MG63 (cell line): ENCODE data around the gene GAPDHS. TPM values are rescaled to one million over a fixed set of nuclear protein-coding genes. Genes with fewer than 3 reads are reported as not detected.

Experiments
- DNase-seq: peaks from one replicate; pipeline ENCODE4 v3.0.0-alpha.2; 2020
- H3K27me3 ChIP-seq: fragments of 250-450 bp; sonication (Bioruptor Pico); 2 replicates; pipeline ENCODE4 v1.5.1; 2020; ENCODE audit warnings: mild to moderate bottlenecking, moderate library complexity
- H3K36me3 ChIP-seq: fragments of 250-450 bp; sonication (Bioruptor Pico); 2 replicates; pipeline ENCODE4 v1.5.1; 2020; ENCODE audit warnings: mild to moderate bottlenecking, moderate library complexity
- H3K4me3 ChIP-seq: fragments of 250-450 bp; sonication (Bioruptor Pico); 2 replicates; pipeline ENCODE4 v1.5.1; 2020; ENCODE audit warnings: mild to moderate bottlenecking, moderate library complexity
- H3K9me3 ChIP-seq: fragments of 250-450 bp; sonication (Bioruptor Pico); 2 replicates; pipeline ENCODE4 v1.5.1; 2020; ENCODE audit warnings: mild to moderate bottlenecking, moderate library complexity
- total RNA-seq: library from RNA; depleted of rRNA; stranded (reverse); fragments of >200 nt; shearing (Covaris generic); gene quantifications from 2 replicates; pipeline ENCODE4 v1.2.3, GENCODE V29; 2014; ENCODE audit warnings: low replicate concordance

GAPDHS gene
- total RNA-seq, 1 experiment from 2014 or later, result not detected

- Histone ChIP-seq H3K4me3 (no peak overlapping the region), H3K9me3 (no peaks in the 10 kb centered on the region), H3K27me3 (peaks cover 56% of the 10 kb centered on the region), H3K36me3 (no peaks in the 10 kb centered on the region)
- DNase-seq, result no peak
These were observed 25.7 kb upstream of the GAPDHS start for GRCh38 chr19:35507561-35507960.

- H3K27me3 ChIP-seq, result peaks cover 56% of the 10 kb centered on the region
- H3K4me3 ChIP-seq, result no peak overlapping the region
- H3K36me3 ChIP-seq, result no peaks in the 10 kb centered on the region
- no peaks in the 10 kb centered on the region for H3K9me3 ChIP-seq
- DNase-seq, result no peak
These were observed 25.1 kb upstream of the GAPDHS start for GRCh38 chr19:35508129-35508528.

GRCh38 chr19:35509018-35509652 lies 24.1 kb upstream of the GAPDHS start:
- Histone ChIP-seq H3K36me3 (no peaks in the 10 kb centered on the region), H3K27me3 (peaks cover 52% of the 10 kb centered on the region), H3K9me3 (no peaks in the 10 kb centered on the region), H3K4me3 (no peak overlapping the region)
- no peak for DNase-seq

GRCh38 chr19:35509861-35510625 lies 23.2 kb upstream of the GAPDHS start:
- Histone ChIP-seq H3K27me3 (peaks cover 51% of the 10 kb centered on the region), H3K4me3 (0 out of 2 replicates have a peak overlapping the region, but pooled peaks have one; percentile 12), H3K36me3 (no peaks in the 10 kb centered on the region), H3K9me3 (no peaks in the 10 kb centered on the region)
- DNase-seq, result peak; percentile 62

- H3K4me3 ChIP-seq, result no peak overlapping the region
These were observed 22.7 kb upstream of the GAPDHS start for GRCh38 chr19:35510626-35510964.

GRCh38 chr19:35511337-35511736 lies 21.9 kb upstream of the GAPDHS start:
- no peak for DNase-seq
- Histone ChIP-seq H3K9me3 (no peaks in the 10 kb centered on the region), H3K36me3 (no peaks in the 10 kb centered on the region), H3K4me3 (no peak overlapping the region), H3K27me3 (peaks cover 39% of the 10 kb centered on the region)

More at GRCh38 chr19:35510626-35510964, 22.7 kb upstream of the GAPDHS start:
- H3K27me3 ChIP-seq, result peaks cover 46% of the 10 kb centered on the region
- H3K36me3 ChIP-seq, result no peaks in the 10 kb centered on the region
- DNase-seq, result no peak
- H3K9me3 ChIP-seq, result no peaks in the 10 kb centered on the region

- H3K36me3 ChIP-seq, result no peaks in the 10 kb centered on the region
- no peaks in the 10 kb centered on the region for H3K9me3 ChIP-seq
- no peak overlapping the region for H3K4me3 ChIP-seq
- DNase-seq, result peak; percentile 32
- H3K27me3 ChIP-seq, result peaks cover 24% of the 10 kb centered on the region
These were observed 20.2 kb upstream of the GAPDHS start for GRCh38 chr19:35512831-35513627.

GRCh38 chr19:35513628-35514281 lies 19.5 kb upstream of the GAPDHS start, which contains the start of gene DMKN:
Gene DMKN, minus strand, starts transcription at chr19:35513649. Its CDS starts 174 bp downstream, at chr19:35513475.
- no peaks in the 10 kb centered on the region for H3K9me3 ChIP-seq
- DNase-seq, result no peak
- H3K36me3 ChIP-seq, result no peaks in the 10 kb centered on the region
- peaks cover 20% of the 10 kb centered on the region for H3K27me3 ChIP-seq
- no peak within 1 kb of the TSS for H3K4me3 ChIP-seq

GRCh38 chr19:35514282-35514809 lies 18.9 kb upstream of the GAPDHS start:
- DNase-seq, result no peak
- Histone ChIP-seq H3K36me3 (no peaks in the 10 kb centered on the region), H3K9me3 (no peaks in the 10 kb centered on the region), H3K27me3 (peaks cover 14% of the 10 kb centered on the region), H3K4me3 (no peak overlapping the region)

- Histone ChIP-seq H3K27me3 (no peaks in the 10 kb centered on the region), H3K4me3 (no peak overlapping the region), H3K9me3 (no peaks in the 10 kb centered on the region), H3K36me3 (no peaks in the 10 kb centered on the region)
- DNase-seq, result no peak
These were observed 16.9 kb upstream of the GAPDHS start for GRCh38 chr19:35516310-35516709.

- Histone ChIP-seq H3K9me3 (no peaks in the 10 kb centered on the region), H3K4me3 (no peak overlapping the region), H3K36me3 (no peaks in the 10 kb centered on the region), H3K27me3 (no peaks in the 10 kb centered on the region)
- DNase-seq, result no peak
These were observed 15.9 kb upstream of the GAPDHS start for GRCh38 chr19:35517342-35517741.

- Histone ChIP-seq H3K4me3 (no peak overlapping the region), H3K36me3 (no peaks in the 10 kb centered on the region), H3K9me3 (no peaks in the 10 kb centered on the region), H3K27me3 (no peaks in the 10 kb centered on the region)
- peak; percentile 88 for DNase-seq
These were observed 14.9 kb upstream of the GAPDHS start for GRCh38 chr19:35518313-35518712.

GRCh38 chr19:35519291-35519690 lies 14.0 kb upstream of the GAPDHS start:
- peak; percentile 58 for DNase-seq
- Histone ChIP-seq H3K4me3 (no peak overlapping the region), H3K9me3 (no peaks in the 10 kb centered on the region)

GRCh38 chr19:35521124-35521743 lies 12.0 kb upstream of the GAPDHS start:
- DNase-seq, result no peak
- Histone ChIP-seq H3K4me3 (no peak overlapping the region), H3K36me3 (no peaks in the 10 kb centered on the region), H3K9me3 (no peaks in the 10 kb centered on the region), H3K27me3 (no peaks in the 10 kb centered on the region)

More at GRCh38 chr19:35519291-35519690, 14.0 kb upstream of the GAPDHS start:
- Histone ChIP-seq H3K36me3 (no peaks in the 10 kb centered on the region), H3K27me3 (no peaks in the 10 kb centered on the region)

- H3K27me3 ChIP-seq, result no peaks in the 10 kb centered on the region
- no peak overlapping the region for H3K4me3 ChIP-seq
- no peaks in the 10 kb centered on the region for H3K9me3 ChIP-seq
- DNase-seq, result no peak
- no peaks in the 10 kb centered on the region for H3K36me3 ChIP-seq
These were observed 10.4 kb upstream of the GAPDHS start for GRCh38 chr19:35522745-35523327.
